T-helper 17 cell (primary cell): ENCODE data around the gene C21orf58. TPM values are rescaled to one million over a fixed set of nuclear protein-coding genes. Genes with fewer than 3 reads are reported as not detected.

Experiments used
- ATAC-seq: fragments of 150-1000 bp; cut with Tn5 transposase; 2 replicates; pipeline ENCODE4 v1.10.0; 2021; ENCODE audit warnings: mild to moderate bottlenecking, moderate library complexity
- DNase-seq, 3 donors: peaks; one replicate each; pipeline versions ENCODE4 v3.0.0 to v3.0.0-alpha.2; 2020 to 2021
- H3K9me3 ChIP-seq: one replicate; pipeline ENCODE4 v1.7.0; 2013; ENCODE audit warnings: low read length, mild to moderate bottlenecking; ENCODE audit not compliant: control insufficient read depth, poor library complexity, severe bottlenecking
- H3K27ac Mint-ChIP-seq: one replicate; pipeline ENCODE4 v1.8.0; 2022; ENCODE audit warnings: mild to moderate bottlenecking, moderate library complexity, mixed read lengths
- H3K27me3 Mint-ChIP-seq: one replicate; pipeline ENCODE4 v1.8.0; 2022; ENCODE audit warnings: mixed read lengths
- H3K36me3 Mint-ChIP-seq: one replicate; pipeline ENCODE4 v1.8.0; 2022; ENCODE audit warnings: low read depth, mixed read lengths
- H3K4me1 Mint-ChIP-seq: one replicate; pipeline ENCODE4 v1.8.0; 2022; ENCODE audit warnings: mild to moderate bottlenecking, mixed read lengths
- H3K4me3 Mint-ChIP-seq: one replicate; pipeline ENCODE4 v1.8.0; 2022; ENCODE audit warnings: mild to moderate bottlenecking, moderate library complexity, mixed read lengths
- total RNA-seq, 4 donors: library from RNA in 2 of 4; stranded (reverse) in 2 of 4; gene quantifications; one replicate each; pipeline ENCODE4 v1.2.3 and lab custom pipeline; 2022 to 2026

C21orf58 gene
- total RNA-seq, 2 donors from 2014 or later = 3.2 to 5.9 TPM

GRCh38 chr21:46361176-46361575 lies 37.5 kb upstream of the C21orf58 start:
- Mint-ChIP-seq H3K27ac (no peak overlapping the region), H3K36me3 (peaks cover 6% of the 10 kb centered on the region), H3K4me1 (peaks cover 21% of the 10 kb centered on the region), H3K27me3 (no peaks in the 10 kb centered on the region), H3K4me3 (no peak overlapping the region)
- no peaks in the 10 kb centered on the region for H3K9me3 ChIP-seq
- DNase-seq (no peak), ATAC-seq (no peak)

GRCh38 chr21:46357684-46358425 lies 34.2 kb upstream of the C21orf58 start:
- peaks cover 21% of the 10 kb centered on the region for H3K4me1 Mint-ChIP-seq
- no peak overlapping the region for H3K27ac Mint-ChIP-seq
- ATAC-seq (no peak), DNase-seq (no peak)
- no peaks in the 10 kb centered on the region for H3K27me3 Mint-ChIP-seq
- H3K4me3 Mint-ChIP-seq = no peak overlapping the region
- H3K9me3 ChIP-seq = no peaks in the 10 kb centered on the region
- H3K36me3 Mint-ChIP-seq = peaks cover 3% of the 10 kb centered on the region

GRCh38 chr21:46357335-46357604 lies 33.6 kb upstream of the C21orf58 start:
- Mint-ChIP-seq H3K27me3 (no peaks in the 10 kb centered on the region), H3K4me3 (no peak overlapping the region), H3K36me3 (peaks cover 3% of the 10 kb centered on the region), H3K4me1 (peaks cover 16% of the 10 kb centered on the region), H3K27ac (no peak overlapping the region)
- H3K9me3 ChIP-seq = no peaks in the 10 kb centered on the region
- ATAC-seq (no peak), DNase-seq (no peak)

GRCh38 chr21:46356494-46357334 lies 33.0 kb upstream of the C21orf58 start:
- no peak for DNase-seq
- no peaks in the 10 kb centered on the region for H3K9me3 ChIP-seq
- ATAC-seq = no peak
- Mint-ChIP-seq H3K27me3 (no peaks in the 10 kb centered on the region), H3K4me1 (peaks cover 10% of the 10 kb centered on the region), H3K27ac (no peak overlapping the region), H3K4me3 (no peak overlapping the region), H3K36me3 (peaks cover 3% of the 10 kb centered on the region)

- ATAC-seq (no peak), DNase-seq (no peak)
- H3K4me3 Mint-ChIP-seq = no peak overlapping the region
- peaks cover 3% of the 10 kb centered on the region for H3K36me3 Mint-ChIP-seq
- H3K27me3 Mint-ChIP-seq = no peaks in the 10 kb centered on the region
- peaks cover 7% of the 10 kb centered on the region for H3K4me1 Mint-ChIP-seq
- H3K9me3 ChIP-seq = no peaks in the 10 kb centered on the region
- H3K27ac Mint-ChIP-seq = no peak overlapping the region
These were observed 32.3 kb upstream of the C21orf58 start for GRCh38 chr21:46356005-46356338.

GRCh38 chr21:46355161-46356004 lies 31.7 kb upstream of the C21orf58 start:
- no peaks in the 10 kb centered on the region for H3K27me3 Mint-ChIP-seq
- no peak overlapping the region for H3K4me3 Mint-ChIP-seq
- H3K9me3 ChIP-seq = no peaks in the 10 kb centered on the region
- peaks cover 5% of the 10 kb centered on the region for H3K4me1 Mint-ChIP-seq
- ATAC-seq (no peak), DNase-seq (no peak)
- no peaks in the 10 kb centered on the region for H3K36me3 Mint-ChIP-seq
- H3K27ac Mint-ChIP-seq = peak overlapping the region; percentile 66

GRCh38 chr21:46354518-46354917 lies 30.8 kb upstream of the C21orf58 start:
- Mint-ChIP-seq H3K36me3 (no peaks in the 10 kb centered on the region), H3K27ac (peak overlapping the region; percentile 66), H3K4me1 (peaks cover 5% of the 10 kb centered on the region), H3K27me3 (no peaks in the 10 kb centered on the region), H3K4me3 (no peak overlapping the region)
- no peak for DNase-seq
- no peak for ATAC-seq
- no peaks in the 10 kb centered on the region for H3K9me3 ChIP-seq

- Mint-ChIP-seq H3K27me3 (no peaks in the 10 kb centered on the region), H3K4me1 (peaks cover 5% of the 10 kb centered on the region)
These were observed 30.4 kb upstream of the C21orf58 start for GRCh38 chr21:46354046-46354445.

GRCh38 chr21:46352913-46353312 lies 29.2 kb upstream of the C21orf58 start:
- Mint-ChIP-seq H3K4me1 (peaks cover 3% of the 10 kb centered on the region), H3K4me3 (no peak overlapping the region), H3K27ac (no peak overlapping the region), H3K36me3 (peaks cover 2% of the 10 kb centered on the region), H3K27me3 (no peaks in the 10 kb centered on the region)
- ATAC-seq (no peak), DNase-seq (no peak)
- H3K9me3 ChIP-seq = no peaks in the 10 kb centered on the region

More at GRCh38 chr21:46354046-46354445, 30.4 kb upstream of the C21orf58 start:
- no peak overlapping the region for H3K4me3 Mint-ChIP-seq
- DNase-seq = no peak
- no peak overlapping the region for H3K27ac Mint-ChIP-seq
- no peaks in the 10 kb centered on the region for H3K9me3 ChIP-seq
- H3K36me3 Mint-ChIP-seq = peaks cover 2% of the 10 kb centered on the region
- no peak for ATAC-seq

GRCh38 chr21:46352164-46352515 lies 28.5 kb upstream of the C21orf58 start:
- H3K9me3 ChIP-seq = no peaks in the 10 kb centered on the region
- ATAC-seq (no peak), DNase-seq (no peak)
- peaks cover 3% of the 10 kb centered on the region for H3K4me1 Mint-ChIP-seq
- no peak overlapping the region for H3K4me3 Mint-ChIP-seq
- peak overlapping the region; percentile 2 for H3K27ac Mint-ChIP-seq
- no peaks in the 10 kb centered on the region for H3K27me3 Mint-ChIP-seq
- peaks cover 2% of the 10 kb centered on the region for H3K36me3 Mint-ChIP-seq

- ATAC-seq (no peak), DNase-seq (no peak)
- H3K27ac Mint-ChIP-seq = peak overlapping the region; percentile 2
- no peak overlapping the region for H3K4me3 Mint-ChIP-seq
- peaks cover 2% of the 10 kb centered on the region for H3K36me3 Mint-ChIP-seq
- H3K4me1 Mint-ChIP-seq = peaks cover 3% of the 10 kb centered on the region
- no peaks in the 10 kb centered on the region for H3K27me3 Mint-ChIP-seq
- no peaks in the 10 kb centered on the region for H3K9me3 ChIP-seq
These were observed 27.9 kb upstream of the C21orf58 start for GRCh38 chr21:46351476-46352163.

- Mint-ChIP-seq H3K27ac (no peak overlapping the region), H3K27me3 (no peaks in the 10 kb centered on the region), H3K4me3 (no peak overlapping the region), H3K4me1 (peaks cover 3% of the 10 kb centered on the region), H3K36me3 (peaks cover 2% of the 10 kb centered on the region)
- ATAC-seq (no peak), DNase-seq (no peak)
- no peaks in the 10 kb centered on the region for H3K9me3 ChIP-seq
These were observed 27.3 kb upstream of the C21orf58 start for GRCh38 chr21:46350981-46351380.

GRCh38 chr21:46350571-46350970 lies 26.9 kb upstream of the C21orf58 start:
- no peaks in the 10 kb centered on the region for H3K9me3 ChIP-seq
- Mint-ChIP-seq H3K27ac (no peak overlapping the region), H3K27me3 (no peaks in the 10 kb centered on the region), H3K4me3 (no peak overlapping the region), H3K36me3 (peaks cover 2% of the 10 kb centered on the region), H3K4me1 (peaks cover 3% of the 10 kb centered on the region)
- no peak for DNase-seq
- ATAC-seq = no peak
